CD4-positive, CD25-positive, alpha-beta regulatory T cell (primary cell): ENCODE measurements around the gene CANT1. TPM values are rescaled to one million over a fixed set of nuclear protein-coding genes. Genes with fewer than 3 reads are reported as not detected.
A peak's percentile ranks its signal among the peaks of the same experiment; 100 is the strongest.

Experiments used
- ATAC-seq, 2 donors: fragments of 150-1000 bp; cut with Tn5 transposase; one replicate each; pipeline ENCODE4 v1.10.0; 2021; ENCODE audit warnings: low read depth in 2 of 2, moderate number of reproducible peaks in 2 of 2, moderate library complexity in 1 of 2
- DNase-seq, 3 donors: peaks; one replicate each; pipeline versions ENCODE4 v3.0.0 to v3.0.0-alpha.2; 2012 to 2022; ENCODE audit warnings: mixed read lengths in 1 of 3
- H3K27ac ChIP-seq: one replicate; pipeline ENCODE4 v1.7.0; 2013; ENCODE audit warnings: mild to moderate bottlenecking, low read length; ENCODE audit not compliant: insufficient read depth, poor library complexity, severe bottlenecking
- H3K27me3 ChIP-seq: one replicate; pipeline ENCODE4 v1.7.0; 2013; ENCODE audit warnings: low read length; ENCODE audit not compliant: control insufficient read depth, insufficient read depth
- H3K36me3 ChIP-seq: one replicate; pipeline ENCODE4 v1.7.0; 2013; ENCODE audit warnings: mild to moderate bottlenecking, low read length, moderate library complexity; ENCODE audit not compliant: control insufficient read depth, insufficient read depth
- H3K4me1 ChIP-seq: 2 replicates; pipeline ENCODE4 v1.7.0; 2013; ENCODE audit warnings: mild to moderate bottlenecking, low read length; ENCODE audit not compliant: insufficient read depth, control insufficient read depth, poor library complexity, severe bottlenecking
- H3K4me3 ChIP-seq: one replicate; pipeline ENCODE4 v1.7.0; 2013; ENCODE audit warnings: low read depth, mild to moderate bottlenecking, low read length, moderate library complexity
- H3K9me3 ChIP-seq, 2 experiments: 1 replicate in 1 of 2; 2 replicates in 1 of 2; pipeline ENCODE4 v1.7.0; 2013; ENCODE audit warnings: low read length in 2 of 2, mild to moderate bottlenecking in 1 of 2, moderate library complexity in 1 of 2; ENCODE audit not compliant: control insufficient read depth in 2 of 2
- H3K27ac Mint-ChIP-seq, 3 donors: one replicate each; pipeline ENCODE4 v1.8.0; 2020 to 2022; ENCODE audit warnings: mild to moderate bottlenecking in 3 of 3, mixed read lengths in 3 of 3, moderate library complexity in 2 of 3
- H3K27me3 Mint-ChIP-seq: one replicate; pipeline ENCODE4 v1.8.0; 2022; ENCODE audit warnings: mild to moderate bottlenecking, mixed read lengths
- H3K36me3 Mint-ChIP-seq: one replicate; pipeline ENCODE4 v1.8.0; 2020; ENCODE audit warnings: mixed read lengths
- H3K4me1 Mint-ChIP-seq, 4 donors: one replicate each; pipeline ENCODE4 v1.8.0; 2020 to 2022; ENCODE audit warnings: mixed read lengths in 4 of 4, mild to moderate bottlenecking in 1 of 4
- H3K4me3 Mint-ChIP-seq, 4 donors: one replicate each; pipeline ENCODE4 v1.8.0; 2020 to 2022; ENCODE audit warnings: mild to moderate bottlenecking in 4 of 4, mixed read lengths in 4 of 4, moderate library complexity in 3 of 4
- H3K9me3 Mint-ChIP-seq, 7 donors: one replicate each; pipeline ENCODE4 v1.8.0; 2020 to 2022; ENCODE audit warnings: mixed read lengths in 7 of 7, mild to moderate bottlenecking in 3 of 7, moderate library complexity in 2 of 7
- polyA plus RNA-seq, 4 donors: library from polyadenylated mRNA; unstranded; fragments of 300-500 nt; fragmentation: Illumina TruSeq; gene quantifications; one replicate each; pipeline ENCODE4 v1.2.3, GENCODE V29; 2021
- total RNA-seq: library from RNA; stranded (reverse); gene quantifications from one replicate; pipeline ENCODE4 v1.2.3, GENCODE V29; 2022

Gene CANT1
- total and polyA plus RNA-seq, 5 donors from 2014 or later: 8.5 to 49.6 (median 9.9) TPM

GRCh38 chr17:78991906-78992532 lies 17.5 kb downstream of the CANT1 start:
- DNase-seq (no peak), ATAC-seq (no peak)
- Histone ChIP-seq H3K4me3 (no peak overlapping the region), H3K4me1 (peaks cover under 1% of the 10 kb centered on the region), H3K27me3 (no peaks in the 10 kb centered on the region), H3K27ac (no peak overlapping the region), H3K36me3 (peaks cover 44% of the 10 kb centered on the region), H3K9me3 (no peaks in the 10 kb centered on the region)
- Mint-ChIP-seq H3K4me3 (no peak overlapping the region), H3K9me3 (peaks cover 0 to 2% (median 0%) of the 10 kb centered on the region in 7 donors), H3K4me1 (peaks cover 0 to 10% (median 7%) of the 10 kb centered on the region in 4 donors), H3K27me3 (peaks cover 4% of the 10 kb centered on the region), H3K36me3 (peaks cover 22% of the 10 kb centered on the region), H3K27ac (no peak overlapping the region)

GRCh38 chr17:78991017-78991738 lies 18.4 kb downstream of the CANT1 start:
- Histone ChIP-seq H3K27ac (no peak overlapping the region), H3K4me1 (peaks cover 8% of the 10 kb centered on the region), H3K4me3 (no peak overlapping the region), H3K27me3 (no peaks in the 10 kb centered on the region), H3K9me3 (no peaks in the 10 kb centered on the region), H3K36me3 (peaks cover 36% of the 10 kb centered on the region)
- peaks cover 5% of the 10 kb centered on the region for H3K27me3 Mint-ChIP-seq
- H3K4me3 Mint-ChIP-seq: no peak overlapping the region
- H3K27ac Mint-ChIP-seq: no peak overlapping the region
- ATAC-seq: no peak
- no peak for DNase-seq
- peaks cover 16% of the 10 kb centered on the region for H3K36me3 Mint-ChIP-seq
- peaks cover 0 to 2% (median 0%) of the 10 kb centered on the region in 7 donors for H3K9me3 Mint-ChIP-seq
- H3K4me1 Mint-ChIP-seq: peaks cover 8 to 19% (median 15%) of the 10 kb centered on the region in 4 donors

- Mint-ChIP-seq H3K36me3 (peaks cover 11% of the 10 kb centered on the region), H3K4me1 (peaks cover 12 to 24% (median 20%) of the 10 kb centered on the region in 4 donors)
- H3K27ac ChIP-seq: no peak overlapping the region
Measured at GRCh38 chr17:78990349-78991016, 19.1 kb downstream of the CANT1 start.

GRCh38 chr17:78988152-78988551 lies 21.4 kb downstream of the CANT1 start:
- no peaks in the 10 kb centered on the region for H3K27me3 ChIP-seq
- no peak overlapping the region for H3K4me3 Mint-ChIP-seq
- DNase-seq: no peak
- H3K36me3 Mint-ChIP-seq: peaks cover 4% of the 10 kb centered on the region
- peaks cover 12 to 21% (median 17%) of the 10 kb centered on the region in 4 donors for H3K4me1 Mint-ChIP-seq
- H3K27ac Mint-ChIP-seq: no peak overlapping the region
- no peak for ATAC-seq
- no peaks in the 10 kb centered on the region for H3K9me3 ChIP-seq
- no peak overlapping the region for H3K4me3 ChIP-seq
- no peak overlapping the region for H3K27ac ChIP-seq
- H3K36me3 ChIP-seq: peaks cover 22% of the 10 kb centered on the region
- peaks cover 8% of the 10 kb centered on the region for H3K27me3 Mint-ChIP-seq
- peaks cover 8% of the 10 kb centered on the region for H3K4me1 ChIP-seq
- H3K9me3 Mint-ChIP-seq: peaks cover 0 to 4% (median 0%) of the 10 kb centered on the region in 7 donors

More at GRCh38 chr17:78990349-78991016, 19.1 kb downstream of the CANT1 start:
- ATAC-seq (no peak), DNase-seq (no peak)
- Histone ChIP-seq H3K36me3 (peaks cover 29% of the 10 kb centered on the region), H3K4me1 (peaks cover 8% of the 10 kb centered on the region), H3K4me3 (no peak overlapping the region), H3K27me3 (no peaks in the 10 kb centered on the region), H3K9me3 (no peaks in the 10 kb centered on the region)
- Mint-ChIP-seq H3K4me3 (no peak overlapping the region), H3K27ac (no peak overlapping the region), H3K9me3 (peaks cover 0 to 2% (median 0%) of the 10 kb centered on the region in 7 donors), H3K27me3 (peaks cover 8% of the 10 kb centered on the region)

GRCh38 chr17:78986649-78987328 lies 22.8 kb downstream of the CANT1 start:
- H3K27ac ChIP-seq: no peak overlapping the region
- DNase-seq: no peak

GRCh38 chr17:78986048-78986648 lies 23.4 kb downstream of the CANT1 start:
- Histone ChIP-seq H3K9me3 (no peaks in the 10 kb centered on the region), H3K27ac (no peak overlapping the region), H3K4me3 (peak overlapping the region; percentile 35), H3K27me3 (no peaks in the 10 kb centered on the region), H3K36me3 (peaks cover 9% of the 10 kb centered on the region), H3K4me1 (peaks cover 8% of the 10 kb centered on the region)
- peaks cover 0 to 4% (median 0%) of the 10 kb centered on the region in 7 donors for H3K9me3 Mint-ChIP-seq
- peak overlapping the region; percentile 4 to 82 (median 56) for H3K4me3 Mint-ChIP-seq
- peak; percentile 55 to 73 for ATAC-seq
- peak overlapping the region in 1 of 3 donors; percentile 60 for H3K27ac Mint-ChIP-seq
- DNase-seq: peak in 1 of 3 donors; percentile 61
- peaks cover 8% of the 10 kb centered on the region for H3K27me3 Mint-ChIP-seq
- peaks cover 12 to 17% (median 14%) of the 10 kb centered on the region in 4 donors for H3K4me1 Mint-ChIP-seq
- H3K36me3 Mint-ChIP-seq: no peaks in the 10 kb centered on the region

More at GRCh38 chr17:78986649-78987328, 22.8 kb downstream of the CANT1 start:
- Mint-ChIP-seq H3K27me3 (peaks cover 8% of the 10 kb centered on the region), H3K36me3 (no peaks in the 10 kb centered on the region), H3K4me3 (peak overlapping the region; percentile 45 to 82 (median 66)), H3K27ac (peak overlapping the region in 1 of 3 donors; percentile 60), H3K4me1 (peaks cover 12 to 17% (median 14%) of the 10 kb centered on the region in 4 donors), H3K9me3 (peaks cover 0 to 4% (median 0%) of the 10 kb centered on the region in 7 donors)
- Histone ChIP-seq H3K36me3 (peaks cover 11% of the 10 kb centered on the region), H3K4me3 (peak overlapping the region; percentile 39), H3K27me3 (no peaks in the 10 kb centered on the region), H3K9me3 (no peaks in the 10 kb centered on the region), H3K4me1 (peaks cover 8% of the 10 kb centered on the region)
- peak in 1 of 2 donors; percentile 12 for ATAC-seq

GRCh38 chr17:78985395-78985794 lies 24.2 kb downstream of the CANT1 start:
- H3K4me3 Mint-ChIP-seq: no peak overlapping the region
- DNase-seq (no peak), ATAC-seq (no peak)
- peaks cover 6% of the 10 kb centered on the region for H3K27me3 Mint-ChIP-seq
- peaks cover 0 to 4% (median 0%) of the 10 kb centered on the region in 7 donors for H3K9me3 Mint-ChIP-seq
- H3K27ac Mint-ChIP-seq: no peak overlapping the region
- peaks cover 12 to 17% (median 14%) of the 10 kb centered on the region in 4 donors for H3K4me1 Mint-ChIP-seq
- Histone ChIP-seq H3K27ac (no peak overlapping the region), H3K4me1 (peaks cover 8% of the 10 kb centered on the region), H3K4me3 (no peak overlapping the region), H3K27me3 (no peaks in the 10 kb centered on the region), H3K9me3 (no peaks in the 10 kb centered on the region), H3K36me3 (peaks cover 3% of the 10 kb centered on the region)
- H3K36me3 Mint-ChIP-seq: no peaks in the 10 kb centered on the region
